ENCODE results near the gene DSCAML1.

The DSCAML1 gene

GRCh38 chr11:117719480-117719879, 77.5 kb downstream of the DSCAML1 start:
- no peak overlapping the region for H3K9ac ChIP-seq (ENCODE audit: low read length)
- no peak overlapping the region for H3K4me3 ChIP-seq (ENCODE audit: low read length)
- peaks cover 21% of the 10 kb centered on the region for H3K27me3 ChIP-seq (ENCODE audit: low read depth, low read length)
- H3K4me2 ChIP-seq (ENCODE audit: low read length) = no peak overlapping the region
- no peaks in the 10 kb centered on the region for H3K79me2 ChIP-seq (ENCODE audit: low read length)
- no peak overlapping the region for H2AFZ ChIP-seq (ENCODE audit: low read depth, low read length)
- no peaks in the 10 kb centered on the region for H4K20me1 ChIP-seq (ENCODE audit: insufficient read depth, low read length)
- H3K4me1 ChIP-seq (ENCODE audit: low read length) = no peaks in the 10 kb centered on the region
- no peaks in the 10 kb centered on the region for H3K9me3 ChIP-seq (ENCODE audit: insufficient read depth, low read length)
- no peak overlapping the region for H3K27ac ChIP-seq (ENCODE audit: low read length)
- H3K36me3 ChIP-seq (replicated peaks; ENCODE audit: low read depth, low read length) = no peaks in the 10 kb centered on the region
- TF ChIP-seq CTCF (IDR thresholded peaks at IDR 0.05; ENCODE audit: low read depth, low read length) (no peak), EZH2phosphoT487 (IDR thresholded peaks at IDR 0.05; ENCODE audit: low read depth) (no peak)

- H2AFZ ChIP-seq (ENCODE audit: low read depth, low read length) = no peak overlapping the region
Measured at GRCh38 chr11:117717485-117718314, 79.3 kb downstream of the DSCAML1 start.

GRCh38 chr11:117716521-117717440, 80.2 kb downstream of the DSCAML1 start:
- Histone ChIP-seq H3K36me3 (replicated peaks; ENCODE audit: low read depth, low read length) (no peaks in the 10 kb centered on the region), H3K27me3 (ENCODE audit: low read depth, low read length) (0 out of 2 replicates have a peak, but pooled peaks cover 9% of the 10 kb centered on the region), H3K4me1 (ENCODE audit: low read length) (no peaks in the 10 kb centered on the region), H3K4me2 (ENCODE audit: low read length) (no peak overlapping the region), H4K20me1 (ENCODE audit: insufficient read depth, low read length) (no peaks in the 10 kb centered on the region), H3K9ac (ENCODE audit: low read length) (no peak overlapping the region), H3K4me3 (ENCODE audit: low read length) (no peak overlapping the region), H2AFZ (ENCODE audit: low read depth, low read length) (no peak overlapping the region), H3K27ac (ENCODE audit: low read length) (no peak overlapping the region), H3K79me2 (ENCODE audit: low read length) (no peaks in the 10 kb centered on the region), H3K9me3 (ENCODE audit: insufficient read depth, low read length) (no peaks in the 10 kb centered on the region)
- TF ChIP-seq EZH2phosphoT487 (IDR thresholded peaks at IDR 0.05; ENCODE audit: low read depth) = no peak
- TF ChIP-seq CTCF (IDR thresholded peaks at IDR 0.05; ENCODE audit: low read depth, low read length) = no peak

More at GRCh38 chr11:117717485-117718314, 79.3 kb downstream of the DSCAML1 start:
- TF ChIP-seq CTCF (IDR thresholded peaks at IDR 0.05; ENCODE audit: low read depth, low read length) (no peak), EZH2phosphoT487 (IDR thresholded peaks at IDR 0.05; ENCODE audit: low read depth) (no peak)
- Histone ChIP-seq H4K20me1 (ENCODE audit: insufficient read depth, low read length) (no peaks in the 10 kb centered on the region), H3K4me1 (ENCODE audit: low read length) (no peaks in the 10 kb centered on the region), H3K36me3 (replicated peaks; ENCODE audit: low read depth, low read length) (no peaks in the 10 kb centered on the region), H3K27ac (ENCODE audit: low read length) (no peak overlapping the region), H3K79me2 (ENCODE audit: low read length) (no peaks in the 10 kb centered on the region), H3K9me3 (ENCODE audit: insufficient read depth, low read length) (no peaks in the 10 kb centered on the region), H3K9ac (ENCODE audit: low read length) (no peak overlapping the region), H3K27me3 (ENCODE audit: low read depth, low read length) (peaks cover 13% of the 10 kb centered on the region), H3K4me2 (ENCODE audit: low read length) (no peak overlapping the region), H3K4me3 (ENCODE audit: low read length) (no peak overlapping the region)

- Histone ChIP-seq H3K27me3 (ENCODE audit: low read depth, low read length) (peaks cover 18% of the 10 kb centered on the region), H2AFZ (ENCODE audit: low read depth, low read length) (no peak overlapping the region), H3K36me3 (replicated peaks; ENCODE audit: low read depth, low read length) (no peaks in the 10 kb centered on the region), H3K9ac (ENCODE audit: low read length) (no peak overlapping the region), H3K79me2 (ENCODE audit: low read length) (no peaks in the 10 kb centered on the region), H3K4me1 (ENCODE audit: low read length) (no peaks in the 10 kb centered on the region), H3K4me3 (ENCODE audit: low read length) (no peak overlapping the region), H3K27ac (ENCODE audit: low read length) (no peak overlapping the region), H4K20me1 (ENCODE audit: insufficient read depth, low read length) (no peaks in the 10 kb centered on the region), H3K9me3 (ENCODE audit: insufficient read depth, low read length) (no peaks in the 10 kb centered on the region), H3K4me2 (ENCODE audit: low read length) (no peak overlapping the region)
- TF ChIP-seq CTCF (IDR thresholded peaks at IDR 0.05; ENCODE audit: low read depth, low read length) (no peak), EZH2phosphoT487 (IDR thresholded peaks at IDR 0.05; ENCODE audit: low read depth) (no peak)
Measured at GRCh38 chr11:117715801-117716200, 81.2 kb downstream of the DSCAML1 start.
